Activated CD8-positive, alpha-beta T cell treated with anti-CD3 and anti-CD28 coated beads for 36 hours (primary cell): ENCODE results near the gene CEP104. TPM values are rescaled to one million over a fixed set of nuclear protein-coding genes. Genes with fewer than 3 reads are reported as not detected.

ENCODE experiments used
- ATAC-seq: fragments of 200-7000 bp; cut with Tn5 transposase; one replicate; pipeline ENCODE4 v1.10.0; 2021; ENCODE audit warnings: mild to moderate bottlenecking, moderate library complexity
- CTCF ChIA-PET: fragments of 350-600 bp; sonication (Branson Sonifier 250); formaldehyde crosslinking; loops from one replicate; lab custom pipeline; 2021; ENCODE audit warnings: antibody characterized with exemption; lab: Charles Lee
- POLR2A ChIA-PET: fragments of 350-600 bp; sonication (Branson Sonifier 250); formaldehyde crosslinking; loops from one replicate; lab custom pipeline; 2021; ENCODE audit warnings: antibody characterized with exemption; lab: Charles Lee
- DNase-seq: peaks from one replicate; pipeline ENCODE4 v3.0.0-alpha.2; 2020
- H3K27ac Mint-ChIP-seq: one replicate; pipeline ENCODE4 v1.8.0; 2021; ENCODE audit warnings: mild to moderate bottlenecking, mixed read lengths
- H3K27me3 Mint-ChIP-seq: one replicate; pipeline ENCODE4 v1.8.0; 2021; ENCODE audit warnings: mixed read lengths
- H3K36me3 Mint-ChIP-seq: one replicate; pipeline ENCODE4 v1.8.0; 2021; ENCODE audit warnings: low read depth, mixed read lengths
- H3K4me1 Mint-ChIP-seq: one replicate; pipeline ENCODE4 v1.8.0; 2021; ENCODE audit warnings: low read depth, mixed read lengths
- H3K4me3 Mint-ChIP-seq: one replicate; pipeline ENCODE4 v1.8.0; 2021; ENCODE audit warnings: mild to moderate bottlenecking, moderate library complexity, mixed read lengths
- H3K9me3 Mint-ChIP-seq: one replicate; pipeline ENCODE4 v1.8.0; 2021; ENCODE audit warnings: mixed read lengths
- intact Hi-C: fragments of 100-400 bp; cut with micrococcal nuclease; formaldehyde crosslinking; loops from one replicate; pipeline ENCODE4 v1.10.0; 2022
- total RNA-seq, 2 experiments: library from RNA; stranded (reverse); gene quantifications; one replicate each; pipeline ENCODE4 v1.2.3, GENCODE V29; 2021
- TF ChIP-seq, protein P1 (sequence below): fragments of 200-600 bp; IDR thresholded peaks from one replicate; pipeline ENCODE4 v1.8.0; 2022; ENCODE audit warnings: antibody characterized with exemption, mild to moderate bottlenecking

Gene CEP104
- total RNA-seq, 2 experiments from 2014 or later = 29.3 to 29.8 TPM

- peak overlapping the region; percentile 99 for H3K27ac Mint-ChIP-seq
- ATAC-seq = no peak
- TF ChIP-seq, protein P1, sequence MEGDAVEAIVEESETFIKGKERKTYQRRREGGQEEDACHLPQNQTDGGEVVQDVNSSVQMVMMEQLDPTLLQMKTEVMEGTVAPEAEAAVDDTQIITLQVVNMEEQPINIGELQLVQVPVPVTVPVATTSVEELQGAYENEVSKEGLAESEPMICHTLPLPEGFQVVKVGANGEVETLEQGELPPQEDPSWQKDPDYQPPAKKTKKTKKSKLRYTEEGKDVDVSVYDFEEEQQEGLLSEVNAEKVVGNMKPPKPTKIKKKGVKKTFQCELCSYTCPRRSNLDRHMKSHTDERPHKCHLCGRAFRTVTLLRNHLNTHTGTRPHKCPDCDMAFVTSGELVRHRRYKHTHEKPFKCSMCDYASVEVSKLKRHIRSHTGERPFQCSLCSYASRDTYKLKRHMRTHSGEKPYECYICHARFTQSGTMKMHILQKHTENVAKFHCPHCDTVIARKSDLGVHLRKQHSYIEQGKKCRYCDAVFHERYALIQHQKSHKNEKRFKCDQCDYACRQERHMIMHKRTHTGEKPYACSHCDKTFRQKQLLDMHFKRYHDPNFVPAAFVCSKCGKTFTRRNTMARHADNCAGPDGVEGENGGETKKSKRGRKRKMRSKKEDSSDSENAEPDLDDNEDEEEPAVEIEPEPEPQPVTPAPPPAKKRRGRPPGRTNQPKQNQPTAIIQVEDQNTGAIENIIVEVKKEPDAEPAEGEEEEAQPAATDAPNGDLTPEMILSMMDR = no peak
- ChIA-PET POLR2A (interaction anchor here (1.1 to 2.7 kb wide), 5 partner anchors 9 to 127 kb away, joined by 3 to 18 read pairs (median 3); partner anchors contain the start of genes CEP104 and DFFB), CTCF (interaction anchor here (0.8 to 1.7 kb wide), 6 partner anchors 10 to 103 kb away, joined by 3 to 11 read pairs (median 4); partner anchors contain the start of genes DFFB and LRRC47)
- H3K36me3 Mint-ChIP-seq = peaks cover 30% of the 10 kb centered on the region
- H3K9me3 Mint-ChIP-seq = peaks cover 6% of the 10 kb centered on the region
- peak overlapping the region; percentile 88 for H3K4me3 Mint-ChIP-seq
- no peak for DNase-seq
- H3K4me1 Mint-ChIP-seq = peaks cover 50% of the 10 kb centered on the region
- intact Hi-C loops = no loop called here
- no peaks in the 10 kb centered on the region for H3K27me3 Mint-ChIP-seq
Observed at GRCh38 chr1:3898994-3899753, 42.2 kb upstream of the CEP104 start.

- ATAC-seq (no peak), DNase-seq (no peak)
- H3K27me3 Mint-ChIP-seq = no peaks in the 10 kb centered on the region
- peaks cover 31% of the 10 kb centered on the region for H3K36me3 Mint-ChIP-seq
- peaks cover 6% of the 10 kb centered on the region for H3K9me3 Mint-ChIP-seq
- ChIA-PET CTCF (no interaction called here), POLR2A (no interaction called here)
- no peak overlapping the region for H3K27ac Mint-ChIP-seq
- intact Hi-C loops = no loop called here
- peak overlapping the region; percentile 88 for H3K4me3 Mint-ChIP-seq
- peaks cover 44% of the 10 kb centered on the region for H3K4me1 Mint-ChIP-seq
- TF ChIP-seq, protein P1 = no peak
Observed at GRCh38 chr1:3898475-3898735, 41.4 kb upstream of the CEP104 start.

DNA sequence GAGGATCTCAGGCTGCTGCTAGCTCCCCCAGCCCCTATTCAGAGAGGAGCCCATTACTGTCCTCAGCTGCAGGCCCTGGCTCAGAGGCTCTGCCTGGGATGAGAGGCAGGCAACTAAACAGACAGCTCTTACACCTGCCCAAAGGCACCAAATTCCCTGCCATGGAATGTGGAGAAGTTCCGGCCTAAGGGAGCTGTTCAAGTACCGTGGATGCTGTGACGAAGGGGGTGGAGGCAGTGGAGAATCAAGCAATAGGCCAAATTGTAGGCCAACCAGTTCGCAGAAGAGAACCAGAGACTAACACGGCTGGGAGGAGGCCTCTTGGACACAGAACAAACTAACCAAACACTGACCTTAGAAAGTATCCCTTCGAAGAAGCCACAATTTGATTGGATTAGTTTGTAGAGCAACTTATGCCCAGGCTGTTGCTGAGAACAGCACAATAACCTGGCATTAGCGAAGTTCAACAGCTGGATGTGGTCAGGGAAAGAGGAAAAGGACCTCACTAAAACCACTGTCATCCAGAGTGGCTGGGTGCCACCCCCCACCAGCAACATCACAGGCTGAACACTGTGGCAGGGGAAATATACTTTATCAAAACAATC is 39.5 kb upstream of the CEP104 start:
- ATAC-seq (no peak), DNase-seq (no peak)
- TF ChIP-seq, protein P1 = no peak
- H3K36me3 Mint-ChIP-seq = peaks cover 42% of the 10 kb centered on the region
- CTCF ChIA-PET = no interaction called here
- POLR2A ChIA-PET = no interaction called here
- no peak overlapping the region for H3K4me3 Mint-ChIP-seq
- H3K27me3 Mint-ChIP-seq = no peaks in the 10 kb centered on the region
- intact Hi-C loops = no loop called here
- no peak overlapping the region for H3K27ac Mint-ChIP-seq
- peaks cover 6% of the 10 kb centered on the region for H3K9me3 Mint-ChIP-seq
- peaks cover 36% of the 10 kb centered on the region for H3K4me1 Mint-ChIP-seq

GRCh38 chr1:3895951-3896325 is 38.9 kb upstream of the CEP104 start:
- H3K27me3 Mint-ChIP-seq = no peaks in the 10 kb centered on the region
- DNase-seq = no peak
- H3K36me3 Mint-ChIP-seq = peaks cover 45% of the 10 kb centered on the region
- H3K4me1 Mint-ChIP-seq = peaks cover 40% of the 10 kb centered on the region
- TF ChIP-seq, protein P1 = no peak
- intact Hi-C loops = no loop called here
- ChIA-PET POLR2A (no interaction called here), CTCF (no interaction called here)
- no peak for ATAC-seq
- no peak overlapping the region for H3K4me3 Mint-ChIP-seq
- H3K27ac Mint-ChIP-seq = no peak overlapping the region
- H3K9me3 Mint-ChIP-seq = peaks cover 6% of the 10 kb centered on the region

DNA sequence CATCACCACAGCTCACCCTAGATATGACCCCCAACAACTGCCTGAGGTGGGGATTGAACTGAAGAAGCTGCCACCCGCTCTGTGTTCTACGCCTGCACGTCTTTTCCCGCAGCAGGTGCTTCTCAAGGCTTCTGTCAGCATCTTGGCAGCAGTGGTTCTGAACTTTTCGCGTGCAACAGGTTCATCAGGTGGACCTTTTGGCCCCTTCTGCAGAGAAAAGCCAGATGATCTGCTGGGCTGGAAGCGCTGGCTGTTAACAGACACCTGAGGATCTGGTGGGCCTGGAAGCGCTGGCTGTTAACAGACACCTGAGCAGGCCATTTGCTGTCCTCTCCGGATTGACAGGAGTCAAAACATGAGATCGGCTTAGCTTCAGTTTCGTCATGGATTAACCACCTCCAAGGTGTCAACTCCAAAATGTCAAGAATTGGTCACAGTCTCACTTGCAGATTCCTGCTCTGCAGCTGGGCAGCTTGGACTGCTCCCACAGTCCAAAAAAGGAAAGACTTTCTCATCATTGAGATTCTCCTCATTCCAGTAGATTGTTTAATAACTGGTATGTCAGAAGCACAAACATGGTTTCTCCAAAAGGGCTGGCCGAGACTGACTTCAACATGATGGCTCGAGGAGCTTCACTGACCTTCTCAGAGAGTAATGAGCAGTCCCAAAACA is 38.4 kb upstream of the CEP104 start:
- no peak for DNase-seq
- no peak overlapping the region for H3K4me3 Mint-ChIP-seq
- H3K36me3 Mint-ChIP-seq = peaks cover 50% of the 10 kb centered on the region
- H3K4me1 Mint-ChIP-seq = peaks cover 46% of the 10 kb centered on the region
- ChIA-PET POLR2A (no interaction called here), CTCF (no interaction called here)
- ATAC-seq = no peak
- no peak overlapping the region for H3K27ac Mint-ChIP-seq
- H3K27me3 Mint-ChIP-seq = no peaks in the 10 kb centered on the region
- TF ChIP-seq, protein P1 = no peak
- peaks cover 6% of the 10 kb centered on the region for H3K9me3 Mint-ChIP-seq
- intact Hi-C loops = no loop called here
